Measurements from ENCODE around the gene POLR3B.

DNA sequence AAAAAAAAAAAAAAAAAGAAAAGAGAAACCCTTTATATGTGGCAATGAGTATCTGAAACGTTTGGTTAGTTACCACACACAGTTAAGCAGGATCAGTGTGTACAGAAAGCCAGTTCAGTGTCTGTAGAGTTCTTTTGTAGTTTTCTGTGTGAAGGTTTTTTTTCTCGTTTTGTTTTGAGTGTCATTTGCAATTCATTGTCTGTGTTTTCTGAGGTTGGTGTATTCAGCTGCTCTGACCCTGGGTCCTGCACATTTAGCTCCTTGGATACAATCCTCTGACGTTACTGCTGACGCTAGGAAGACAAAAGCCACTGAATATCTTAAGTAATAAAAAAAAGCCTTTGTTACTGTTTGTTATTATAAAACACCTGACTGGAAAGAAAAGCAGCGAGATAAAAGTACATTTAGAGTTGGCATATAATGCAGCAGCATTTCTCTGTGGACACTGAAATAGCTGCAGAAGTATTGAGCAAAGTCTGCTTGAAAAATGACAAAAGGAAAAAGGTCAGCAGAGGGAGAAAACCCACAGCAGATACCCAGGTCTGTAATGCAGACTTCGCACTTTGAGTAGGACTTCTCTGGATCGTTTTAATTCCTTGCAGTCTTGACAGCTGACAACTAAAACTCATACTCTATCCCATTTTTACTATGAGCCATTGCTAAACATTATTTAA lies 89.0 kb downstream of the POLR3B start:
- TF ChIP-seq, protein P1, sequence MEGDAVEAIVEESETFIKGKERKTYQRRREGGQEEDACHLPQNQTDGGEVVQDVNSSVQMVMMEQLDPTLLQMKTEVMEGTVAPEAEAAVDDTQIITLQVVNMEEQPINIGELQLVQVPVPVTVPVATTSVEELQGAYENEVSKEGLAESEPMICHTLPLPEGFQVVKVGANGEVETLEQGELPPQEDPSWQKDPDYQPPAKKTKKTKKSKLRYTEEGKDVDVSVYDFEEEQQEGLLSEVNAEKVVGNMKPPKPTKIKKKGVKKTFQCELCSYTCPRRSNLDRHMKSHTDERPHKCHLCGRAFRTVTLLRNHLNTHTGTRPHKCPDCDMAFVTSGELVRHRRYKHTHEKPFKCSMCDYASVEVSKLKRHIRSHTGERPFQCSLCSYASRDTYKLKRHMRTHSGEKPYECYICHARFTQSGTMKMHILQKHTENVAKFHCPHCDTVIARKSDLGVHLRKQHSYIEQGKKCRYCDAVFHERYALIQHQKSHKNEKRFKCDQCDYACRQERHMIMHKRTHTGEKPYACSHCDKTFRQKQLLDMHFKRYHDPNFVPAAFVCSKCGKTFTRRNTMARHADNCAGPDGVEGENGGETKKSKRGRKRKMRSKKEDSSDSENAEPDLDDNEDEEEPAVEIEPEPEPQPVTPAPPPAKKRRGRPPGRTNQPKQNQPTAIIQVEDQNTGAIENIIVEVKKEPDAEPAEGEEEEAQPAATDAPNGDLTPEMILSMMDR (IDR thresholded peaks at IDR 0.05; ENCODE audit: low read depth, low read length, poor library complexity, severe bottlenecking), result no peak
- TF ChIP-seq EZH2phosphoT487 (IDR thresholded peaks at IDR 0.05; ENCODE audit: borderline replicate concordance, low read length), result no peak

Data from DOHH2 (cell line).